ENCODE measurements around the gene CCDC150.

DNA sequence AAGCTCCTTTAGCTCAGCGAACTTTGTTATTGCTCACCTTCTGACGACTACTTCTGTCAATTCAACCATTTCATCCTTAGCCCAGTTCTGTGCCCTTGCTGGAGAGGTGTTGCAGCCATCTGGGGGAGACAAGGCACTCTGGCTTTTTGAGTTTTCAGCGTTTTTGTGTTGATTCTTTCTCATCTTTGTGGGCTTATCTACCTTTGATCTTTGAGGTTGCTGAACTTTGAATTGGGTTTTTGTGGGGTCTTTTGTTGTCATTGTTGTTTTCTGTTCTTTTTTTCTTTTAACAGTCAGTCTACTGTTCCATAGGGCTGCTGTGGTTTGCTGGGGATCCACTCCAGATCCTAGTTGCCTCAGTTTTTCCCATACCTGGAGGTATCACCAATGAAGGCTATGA lies 102.7 kb downstream of the CCDC150 start:
- TF ChIP-seq EZH2 (IDR thresholded peaks at IDR 0.05; ENCODE audit: low read length, unreplicated experiment): no peak
- TF ChIP-seq CTCF (conservative IDR thresholded peaks at IDR 0.05; ENCODE audit: low read depth, low read length): no peak
